HG02885 (cell line): Measurements from ENCODE around the gene EPS8L2.

ENCODE experiments used
- ATAC-seq: cut with Tn5 transposase; IDR thresholded peaks from one replicate; pipeline ENCODE4 v1.9.1; 2021; ENCODE audit warnings: mild to moderate bottlenecking; ENCODE audit not compliant: unreplicated experiment, poor library complexity

The EPS8L2 gene

DNA sequence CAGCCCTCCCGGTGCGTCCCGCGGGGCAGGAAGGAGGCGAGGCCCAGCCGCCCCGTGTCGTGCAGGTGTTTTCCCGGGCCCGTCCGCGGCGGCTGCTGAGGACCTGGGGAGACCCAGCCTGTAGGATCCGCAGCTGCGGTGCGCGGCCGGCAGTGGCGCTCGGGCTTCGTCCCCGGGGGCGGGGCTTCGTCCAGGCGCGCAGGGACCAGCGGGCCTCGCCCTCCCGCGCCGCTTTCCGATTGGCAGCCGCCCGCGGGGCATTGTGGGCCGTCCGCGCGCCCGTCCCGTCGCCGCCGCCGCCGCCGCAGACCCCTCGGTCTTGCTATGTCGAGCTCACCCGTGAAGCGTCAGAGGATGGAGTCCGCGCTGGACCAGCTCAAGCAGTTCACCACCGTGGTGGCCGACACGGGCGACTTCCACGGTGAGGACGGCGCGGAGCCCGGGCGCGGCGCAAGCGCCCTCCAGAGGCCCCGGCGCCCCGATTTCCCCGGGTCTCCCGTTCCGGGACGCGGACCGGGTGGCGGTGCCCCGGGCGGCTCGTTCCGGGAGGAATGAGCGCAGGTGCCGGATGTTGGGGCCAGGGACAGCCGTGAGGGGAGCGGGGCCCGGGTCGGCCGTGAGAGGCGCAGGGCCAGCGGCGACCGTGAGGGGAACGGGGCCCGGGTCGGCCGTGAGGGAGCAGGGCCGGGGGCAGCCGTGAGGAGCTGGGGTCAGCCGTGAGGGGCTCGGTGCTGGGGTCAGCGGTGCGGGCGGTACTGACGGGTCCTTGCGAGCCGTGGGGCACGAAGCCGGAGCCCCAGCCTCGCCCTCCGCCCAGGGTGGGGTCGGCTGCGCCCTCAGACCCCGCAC, 41.4 kb downstream of the EPS8L2 start, which contains the start of gene TALDO1:
Gene TALDO1 (plus strand): TSS at position 307 of the 849 bp plus-strand sequence. CDS start 18 bp downstream, at position 325.
- peak; percentile 93 for ATAC-seq

DNA sequence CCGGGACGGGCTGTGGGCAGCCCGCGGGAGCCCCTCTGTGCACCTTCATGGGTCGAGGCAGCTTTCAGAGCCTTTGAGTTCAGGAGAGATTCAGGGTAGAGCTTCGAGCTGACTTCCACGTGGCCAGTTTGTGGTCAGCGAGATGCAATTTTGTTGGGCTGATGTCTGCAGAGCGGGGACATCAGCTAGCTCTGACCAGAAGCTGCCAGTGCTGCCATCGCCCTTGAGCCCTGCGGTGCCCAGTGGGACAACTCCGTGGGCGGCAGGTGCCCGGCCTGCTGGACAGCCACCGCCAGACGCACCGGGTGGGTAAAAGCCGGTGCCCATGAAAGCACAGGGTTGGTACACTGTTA, 42.0 kb downstream of the EPS8L2 start:
- ATAC-seq, result peak; percentile 17

DNA sequence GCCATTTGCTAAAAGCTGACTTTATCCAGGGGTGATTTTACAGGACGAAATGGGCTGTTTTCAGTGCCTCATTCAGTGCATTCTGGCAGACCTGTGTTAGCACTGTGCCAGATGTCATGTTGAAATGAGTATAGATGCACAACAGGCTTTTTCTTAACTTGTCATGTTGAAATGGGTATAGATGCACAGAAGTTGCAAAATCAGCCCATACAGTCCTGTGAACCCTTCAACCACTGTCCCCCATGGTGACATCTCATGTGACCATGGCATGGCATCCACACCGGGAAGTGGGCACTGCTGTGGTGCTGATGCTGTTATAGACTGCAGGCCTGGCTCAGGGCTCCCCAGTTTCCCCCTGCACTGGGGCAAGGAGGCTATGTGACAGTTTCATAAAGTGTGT, 43.7 kb downstream of the EPS8L2 start:
- no peak for ATAC-seq

DNA sequence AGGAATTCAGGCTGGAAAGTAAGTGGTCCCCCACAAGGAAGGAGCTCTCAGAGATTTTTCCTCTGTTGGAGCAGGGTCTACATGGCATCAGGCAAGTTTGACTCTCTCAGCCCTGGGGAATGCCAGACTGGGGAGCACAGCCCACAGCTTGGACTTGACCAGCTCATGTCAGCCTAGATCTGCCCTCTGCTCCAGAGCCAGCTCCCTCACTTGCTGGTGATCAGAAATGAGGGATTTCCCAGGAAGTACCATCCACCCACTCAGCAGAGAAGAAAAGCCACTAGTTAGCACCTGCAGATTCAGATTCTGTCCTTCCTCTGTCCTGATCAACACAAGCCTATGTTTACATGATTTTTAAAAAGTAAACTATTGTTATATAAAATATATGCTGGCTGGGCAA, 54.2 kb downstream of the EPS8L2 start:
- no peak for ATAC-seq

DNA sequence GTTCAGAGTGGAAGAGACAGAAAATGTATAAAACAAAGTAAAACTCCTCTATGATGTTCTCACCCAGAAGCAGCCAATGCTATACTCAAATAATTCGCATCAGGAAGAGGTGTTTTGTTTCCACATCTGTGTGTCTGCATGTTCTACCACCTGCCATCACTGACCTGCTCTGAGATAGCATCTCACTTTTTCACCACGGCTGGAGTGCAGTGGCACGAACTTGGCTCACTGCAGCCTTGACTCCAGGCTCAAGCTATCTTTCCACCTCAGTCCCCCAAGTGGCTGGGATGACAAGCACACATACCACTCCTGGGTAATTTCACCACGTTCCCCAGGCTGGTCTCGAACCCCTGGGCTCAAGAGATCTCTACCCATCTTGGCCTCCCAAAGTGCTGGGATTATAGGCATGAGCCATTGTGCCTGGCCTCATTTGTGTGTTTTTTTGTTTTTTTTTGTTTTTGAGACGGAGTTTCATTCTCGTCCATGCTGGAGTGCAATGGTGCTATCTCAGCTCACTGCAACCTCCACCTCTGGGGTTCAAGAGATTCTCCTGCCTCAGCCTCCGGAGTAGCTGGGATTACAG, 55.6 kb downstream of the EPS8L2 start:
- ATAC-seq, result no peak

DNA sequence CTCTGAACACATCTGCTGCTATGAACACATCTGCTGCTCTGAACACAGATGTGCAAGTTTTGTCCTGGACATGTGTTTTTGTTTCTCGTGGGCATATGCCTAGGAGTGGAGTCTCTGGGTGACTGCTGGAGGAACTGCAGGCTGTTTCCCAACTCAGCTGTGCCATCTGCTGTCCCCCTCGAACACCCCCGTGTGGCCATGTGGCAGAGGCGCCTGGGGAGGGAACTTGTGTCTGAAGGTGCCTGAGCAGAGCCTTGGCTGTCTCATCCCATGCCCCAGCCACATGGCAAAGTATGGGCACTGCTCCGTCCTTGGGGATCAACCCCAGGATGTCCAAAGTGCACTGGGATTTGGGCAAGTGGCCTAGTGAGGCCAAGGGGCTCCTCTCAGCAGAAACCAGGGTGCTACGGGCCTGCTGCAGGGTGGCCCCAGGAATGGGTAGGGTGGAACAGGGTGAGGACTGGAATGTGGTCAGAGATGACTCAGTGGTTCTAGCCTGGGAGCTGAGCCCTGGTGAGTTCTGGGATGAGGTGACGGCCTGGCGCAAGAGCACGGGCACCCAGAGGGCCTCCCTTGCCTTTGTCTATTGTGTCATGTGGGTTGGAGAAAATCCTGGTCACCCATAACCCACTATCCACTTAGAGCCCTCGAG, 56.5 kb downstream of the EPS8L2 start:
- no peak for ATAC-seq

DNA sequence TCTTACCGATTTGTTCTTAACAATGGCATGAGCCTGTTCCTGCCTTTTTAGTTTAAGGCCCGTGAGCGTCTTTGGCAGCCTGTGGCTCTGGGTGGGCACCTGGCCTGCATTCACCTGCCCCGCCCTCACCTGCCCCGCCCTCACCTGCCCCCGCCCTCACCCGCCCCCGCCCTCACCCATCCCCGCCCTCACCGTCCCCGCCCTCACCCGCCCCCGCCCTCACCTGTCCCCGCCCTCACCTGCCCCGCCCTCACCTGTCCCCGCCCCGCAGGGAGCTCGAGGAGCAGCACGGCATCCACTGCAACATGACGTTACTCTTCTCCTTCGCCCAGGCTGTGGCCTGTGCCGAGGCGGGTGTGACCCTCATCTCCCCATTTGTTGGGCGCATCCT, 57.0 kb downstream of the EPS8L2 start:
- ATAC-seq, result no peak

DNA sequence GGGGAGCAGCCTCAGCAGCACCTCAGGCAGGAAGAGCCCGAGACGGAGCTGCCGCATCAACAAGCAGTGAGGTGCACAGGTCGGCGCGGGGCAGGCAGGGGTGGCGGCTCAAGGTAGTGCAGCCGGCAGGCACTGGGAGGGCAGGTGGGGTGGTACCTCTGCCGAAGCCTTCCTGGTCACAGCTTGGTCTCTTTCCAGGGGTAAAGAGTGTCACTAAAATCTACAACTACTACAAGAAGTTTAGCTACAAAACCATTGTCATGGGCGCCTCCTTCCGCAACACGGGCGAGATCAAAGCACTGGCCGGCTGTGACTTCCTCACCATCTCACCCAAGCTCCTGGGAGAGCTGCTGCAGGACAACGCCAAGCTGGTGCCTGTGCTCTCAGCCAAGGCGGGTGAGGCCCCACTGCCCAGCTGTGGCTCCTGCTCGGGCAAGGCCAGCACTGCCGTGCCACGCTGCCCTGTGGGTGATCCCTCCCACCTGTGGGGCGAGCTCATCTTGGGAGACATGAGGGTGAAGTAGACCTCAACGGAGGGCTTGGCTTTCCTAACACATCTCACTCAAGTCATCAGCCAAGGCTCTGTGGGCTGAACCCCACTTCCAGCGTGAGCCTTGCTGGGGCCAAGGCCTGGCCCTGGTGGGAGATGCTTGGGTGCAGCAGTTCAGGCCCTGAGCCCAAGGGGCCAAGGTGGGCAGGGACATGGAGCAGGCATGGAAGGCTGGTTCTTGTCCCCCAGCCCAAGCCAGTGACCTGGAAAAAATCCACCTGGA, 57.7 kb downstream of the EPS8L2 start:
- no peak for ATAC-seq

DNA sequence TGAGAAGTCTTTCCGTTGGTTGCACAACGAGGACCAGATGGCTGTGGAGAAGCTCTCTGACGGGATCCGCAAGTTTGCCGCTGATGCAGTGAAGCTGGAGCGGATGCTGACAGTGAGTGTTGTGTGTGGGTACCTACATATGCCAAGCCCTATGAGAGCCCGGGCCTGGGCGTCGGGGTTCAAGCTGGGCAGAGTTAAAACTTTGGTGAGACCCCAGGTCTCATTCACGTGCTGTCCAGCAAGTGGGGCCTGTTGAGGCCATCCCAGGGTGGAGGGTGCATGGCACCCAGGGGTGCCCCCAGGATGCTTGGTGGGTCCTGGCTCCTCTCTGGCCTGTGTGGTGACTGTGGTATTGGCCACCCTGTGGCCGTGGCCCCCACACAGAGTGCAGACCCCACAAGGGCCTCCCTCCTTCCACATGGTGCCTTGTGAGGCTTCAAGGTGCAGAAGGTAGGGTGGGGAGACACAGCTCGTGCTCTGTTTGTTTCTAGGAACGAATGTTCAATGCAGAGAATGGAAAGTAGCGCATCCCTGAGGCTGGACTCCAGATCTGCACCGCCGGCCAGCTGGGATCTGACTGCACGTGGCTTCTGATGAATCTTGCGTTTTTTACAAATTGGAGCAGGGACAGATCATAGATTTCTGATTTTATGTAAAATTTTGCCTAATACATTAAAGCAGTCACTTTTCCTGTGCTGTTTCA, 58.4 kb downstream of the EPS8L2 start:
- ATAC-seq, result no peak

DNA sequence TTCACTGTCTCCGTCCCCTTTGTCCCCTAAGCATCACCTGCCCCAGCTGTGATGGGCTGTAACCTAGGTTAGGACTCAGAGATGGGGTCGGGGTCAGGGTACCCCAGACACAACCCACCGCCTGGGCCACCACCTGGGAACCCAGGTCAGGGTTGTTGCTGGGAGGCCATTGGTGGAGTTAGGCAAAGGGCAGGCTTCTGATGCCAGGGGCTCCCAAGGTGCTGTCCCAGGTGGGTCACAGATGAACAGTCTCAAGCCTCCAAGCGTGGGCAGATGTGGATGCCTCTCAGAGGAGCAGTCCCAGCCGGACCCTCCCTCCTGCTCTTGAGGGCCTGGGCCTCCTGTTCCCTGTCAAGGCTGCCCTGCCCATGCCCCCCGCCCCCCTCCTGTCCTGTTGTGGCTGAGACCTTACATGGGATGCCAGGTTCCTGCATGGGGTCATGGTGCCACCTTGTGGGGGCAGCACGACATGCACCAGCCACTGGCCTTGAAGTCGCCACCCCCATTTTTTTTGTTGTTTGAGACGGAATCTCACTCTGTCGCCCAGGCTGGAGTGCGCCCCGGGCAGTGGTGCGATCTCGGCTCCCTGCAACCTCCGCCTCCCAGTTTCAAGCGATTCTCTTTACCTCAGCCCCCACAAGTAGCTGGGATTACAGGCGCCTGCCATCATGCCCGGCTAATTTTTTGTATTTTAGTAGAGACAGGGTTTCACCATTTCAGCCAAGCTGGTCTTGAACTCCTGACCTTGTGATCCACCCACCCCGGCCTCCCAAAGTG, 59.2 kb downstream of the EPS8L2 start:
- no peak for ATAC-seq

DNA sequence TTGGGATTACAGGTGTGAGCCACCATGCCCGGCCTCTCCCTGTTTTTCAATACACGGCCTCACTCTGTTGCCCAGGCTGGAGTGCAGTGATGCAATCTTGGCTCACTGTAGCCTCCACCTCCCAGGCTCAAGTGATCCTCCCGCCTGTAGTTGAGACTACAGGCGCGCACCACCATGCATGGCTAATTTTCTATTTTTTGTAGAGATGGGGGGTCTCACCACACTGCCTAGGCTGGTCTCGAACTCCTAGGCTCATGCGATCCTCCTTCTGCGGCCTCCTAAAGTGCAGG, 59.7 kb downstream of the EPS8L2 start:
- no peak for ATAC-seq

DNA sequence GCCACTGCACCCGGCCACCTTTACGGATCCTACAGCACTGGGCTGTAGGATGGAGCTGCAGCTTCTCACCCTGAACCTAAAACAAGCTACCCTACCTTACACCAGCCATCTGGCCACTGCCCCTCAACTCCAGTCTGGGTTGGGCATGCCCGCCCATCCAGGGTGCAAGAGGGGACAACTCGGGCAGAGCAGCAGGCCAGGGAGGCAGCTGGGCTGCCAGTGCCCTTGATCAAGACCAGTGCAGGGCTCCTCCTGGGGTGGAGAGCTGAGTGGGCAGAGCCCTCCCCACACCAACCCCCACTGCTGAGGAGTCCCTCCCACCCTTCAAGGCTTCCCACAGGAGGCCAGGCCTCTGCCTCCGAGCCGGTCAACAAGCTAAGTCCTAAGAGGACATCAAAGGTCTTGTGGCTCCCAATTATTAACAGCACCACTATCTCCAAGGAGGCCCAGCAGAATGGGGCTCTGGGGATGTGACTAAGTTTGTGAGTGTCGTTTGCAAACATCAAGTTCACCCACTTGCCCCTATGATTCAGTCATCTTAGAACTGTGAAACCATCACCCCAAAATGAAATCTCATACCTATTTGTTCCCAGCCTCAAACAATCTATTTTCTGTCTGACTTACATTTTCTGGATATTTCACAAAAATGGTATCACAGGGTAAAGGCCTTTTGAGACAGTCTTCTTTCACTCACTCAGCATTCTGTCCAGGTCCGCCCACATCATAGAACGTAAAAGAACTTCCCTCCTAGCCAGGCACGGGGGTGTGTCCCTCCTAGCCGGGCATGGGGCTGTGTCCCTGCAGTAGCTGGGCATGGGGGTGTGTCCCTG, 60.3 kb downstream of the EPS8L2 start:
- no peak for ATAC-seq

DNA sequence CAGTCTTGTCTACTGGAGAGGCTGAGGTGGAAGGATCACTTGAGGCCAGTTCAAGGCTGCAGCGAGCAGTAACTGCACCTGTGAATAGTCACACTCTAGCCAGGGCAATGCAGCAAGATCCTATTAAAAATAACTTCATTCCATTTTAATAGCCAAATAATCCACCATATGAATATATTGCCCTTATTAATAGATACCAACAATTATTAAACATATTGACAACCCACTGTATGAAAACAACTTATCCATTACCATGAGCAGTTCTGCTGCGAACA, 60.8 kb downstream of the EPS8L2 start:
- no peak for ATAC-seq

DNA sequence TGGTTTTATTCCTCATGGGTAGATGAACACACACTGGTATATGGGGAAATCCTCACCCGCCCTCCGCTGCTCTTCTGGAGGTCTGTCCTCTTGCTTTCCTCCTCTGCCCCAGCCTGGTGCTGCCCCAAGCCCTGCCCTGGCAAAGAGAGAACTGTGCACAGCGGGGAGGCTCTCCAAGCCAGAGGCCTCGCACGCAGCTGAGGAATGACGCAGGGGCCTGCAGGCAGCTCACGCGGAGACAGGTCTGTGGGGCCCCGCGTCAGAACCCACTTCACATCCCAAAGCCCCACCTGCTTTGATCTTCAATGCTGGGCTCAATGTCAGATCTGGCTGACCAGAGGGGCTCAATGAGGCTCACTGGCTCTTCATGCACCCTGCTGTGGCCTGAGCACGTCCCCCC, 61.2 kb downstream of the EPS8L2 start:
- no peak for ATAC-seq

DNA sequence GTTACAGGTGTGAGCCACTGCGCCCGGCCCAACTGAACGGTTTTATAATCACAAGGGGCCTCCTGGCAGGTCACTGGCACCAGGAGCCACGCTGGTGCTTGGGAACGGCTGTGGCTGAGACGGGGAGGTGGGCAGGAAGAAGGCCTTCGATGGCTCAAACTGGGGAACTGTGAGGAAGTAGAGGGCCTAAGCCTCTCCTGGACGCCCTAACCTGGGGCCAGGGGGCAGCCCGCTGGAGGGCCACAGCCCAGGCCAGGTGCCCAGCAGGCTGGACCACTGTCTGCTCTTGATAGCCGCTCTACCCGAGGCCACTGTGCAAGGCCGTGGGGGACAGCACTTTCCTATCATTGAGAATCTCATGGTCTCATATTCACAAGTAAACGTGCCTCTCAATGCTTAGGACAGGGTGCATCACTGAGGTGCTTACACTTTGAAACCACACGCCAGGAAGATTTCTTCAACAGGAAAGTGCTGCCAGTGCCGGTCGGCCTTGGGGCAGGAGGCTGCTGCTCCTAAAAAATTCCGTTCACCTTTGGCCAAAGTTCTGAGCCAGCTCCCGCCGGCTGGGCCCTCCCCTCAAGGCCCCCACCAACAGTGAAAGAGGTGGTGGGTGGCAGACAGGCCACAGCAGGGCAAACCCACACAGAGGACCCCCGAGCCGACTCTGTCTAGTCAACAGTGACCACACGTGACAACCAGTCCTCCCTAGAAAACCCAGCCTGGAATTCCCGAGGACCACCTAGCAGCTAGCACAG, 64.0 kb downstream of the EPS8L2 start:
- no peak for ATAC-seq

DNA sequence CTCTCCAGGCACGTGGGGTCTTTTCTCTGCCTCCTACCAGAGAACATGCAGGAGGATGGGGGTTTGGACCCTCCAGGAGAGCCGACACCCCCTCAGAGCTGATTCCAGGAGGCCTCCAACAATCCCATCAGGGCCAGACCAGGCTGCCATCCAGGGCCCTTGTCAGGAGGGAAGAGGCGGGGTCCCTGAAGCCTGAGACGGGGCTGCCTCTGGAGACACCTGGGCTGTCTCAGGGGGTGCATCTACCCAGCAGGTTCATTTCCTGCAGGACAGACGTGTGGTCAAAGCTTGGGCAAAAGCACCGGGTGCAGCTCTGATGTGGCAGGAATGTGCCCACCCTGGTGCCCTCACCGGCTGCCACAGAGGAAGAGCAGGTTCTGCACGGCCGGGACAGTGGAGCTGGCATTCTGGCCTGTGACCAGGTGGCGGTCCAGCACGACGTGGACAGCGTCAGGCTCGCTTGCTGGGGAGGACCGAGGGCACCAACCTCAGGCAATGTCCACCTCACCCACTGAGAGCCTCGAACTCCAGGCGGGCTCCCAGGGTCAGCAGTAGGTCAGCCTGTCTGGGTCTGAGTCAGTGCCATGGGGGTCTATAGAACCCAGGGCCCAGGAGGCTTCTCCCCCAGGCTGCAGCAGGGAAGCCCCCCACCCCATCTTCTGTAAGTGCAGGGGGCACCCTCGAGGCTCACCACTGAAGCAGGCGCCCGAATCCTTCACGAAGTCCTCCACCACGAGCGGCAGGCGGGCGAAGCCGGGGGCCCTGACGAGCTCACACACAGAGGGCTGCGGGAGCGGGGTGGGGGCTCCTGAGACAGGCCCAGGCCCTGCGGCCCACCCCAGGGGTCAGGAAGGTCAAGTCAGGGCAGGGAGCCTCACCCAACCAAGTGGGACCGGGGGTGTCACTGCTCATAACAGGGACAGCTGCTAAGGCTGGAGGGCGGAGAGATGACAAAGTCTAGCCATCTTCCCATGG, 64.9 kb downstream of the EPS8L2 start:
- ATAC-seq, result no peak

DNA sequence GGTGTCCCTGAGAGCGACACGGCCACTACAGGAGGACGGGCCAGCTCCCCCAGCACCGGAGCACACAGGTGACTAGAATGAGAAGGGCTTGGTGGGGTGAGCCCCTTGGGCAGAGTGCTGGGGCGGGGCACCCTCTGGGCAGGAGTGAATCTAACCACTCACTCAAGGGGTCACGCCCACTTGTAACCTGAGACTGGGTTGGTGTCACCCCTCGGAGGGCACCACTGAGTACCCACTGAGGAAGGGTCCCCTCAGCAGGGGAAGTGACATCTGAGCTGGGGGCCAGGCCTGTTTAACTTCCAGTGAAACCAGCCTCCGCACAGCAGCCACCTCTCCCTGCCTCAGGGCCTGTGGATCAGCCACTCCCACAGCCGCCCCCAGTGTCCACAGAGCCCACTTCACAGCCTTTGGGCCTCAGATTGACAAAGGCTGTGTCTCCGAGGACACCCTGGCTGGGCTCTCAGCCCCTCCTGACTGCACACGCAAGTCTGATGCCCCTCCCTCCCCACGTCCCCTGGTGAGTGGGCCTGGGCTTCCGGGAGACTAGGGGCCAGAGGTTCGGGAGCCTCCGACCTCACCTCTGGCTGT, 65.7 kb downstream of the EPS8L2 start:
- no peak for ATAC-seq
